ENCODE measurements around the gene SERPINB5.

Gene SERPINB5

DNA sequence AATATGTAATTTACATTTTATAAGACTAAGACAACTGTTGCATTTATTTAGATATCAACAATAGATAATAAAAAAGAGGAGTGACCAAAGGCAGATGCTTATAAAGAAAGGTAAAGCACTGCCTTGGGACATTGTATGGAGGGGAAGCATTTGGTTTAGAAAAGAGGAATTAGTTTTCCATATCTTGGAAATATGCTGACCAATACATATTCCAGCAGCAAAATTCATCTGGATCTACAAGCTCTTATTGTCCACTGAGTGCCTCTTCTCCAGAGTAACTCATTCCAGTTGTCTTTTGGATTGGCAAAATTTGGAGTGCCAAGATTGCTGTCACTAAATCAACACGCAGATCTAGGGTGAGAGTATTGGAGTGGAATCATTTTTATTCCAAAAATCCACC, 45.6 kb upstream of the SERPINB5 start:
- Histone ChIP-seq H3K79me2 (ENCODE audit: insufficient read depth, low read length) (no peaks in the 10 kb centered on the region), H3K9ac (ENCODE audit: low read length) (no peak overlapping the region), H3K36me3 (ENCODE audit: low read length) (no peaks in the 10 kb centered on the region), H3K4me2 (ENCODE audit: low read depth, low read length, poor library complexity, severe bottlenecking) (no peak overlapping the region), H3K4me3 (ENCODE audit: insufficient read depth, low read length, poor library complexity, severe bottlenecking) (no peak overlapping the region), H3K27me3 (ENCODE audit: low read length) (no peaks in the 10 kb centered on the region), H4K20me1 (ENCODE audit: low read depth, low read length) (no peaks in the 10 kb centered on the region), H3F3A (ENCODE audit: insufficient read depth) (no peaks in the 10 kb centered on the region), H2AFZ (ENCODE audit: low read depth, low read length, severe bottlenecking) (no peak overlapping the region), H3K9me2 (replicated peaks; ENCODE audit: insufficient read depth, low read length) (no peaks in the 10 kb centered on the region), H3K9me3 (ENCODE audit: insufficient read depth, low read length) (no peaks in the 10 kb centered on the region), H3K27ac (ENCODE audit: low read depth, low read length) (no peak overlapping the region)
- TF ChIP-seq EZH2phosphoT487 (conservative IDR thresholded peaks at IDR 0.05; ENCODE audit: low read length): no peak
- TF ChIP-seq, protein P1, sequence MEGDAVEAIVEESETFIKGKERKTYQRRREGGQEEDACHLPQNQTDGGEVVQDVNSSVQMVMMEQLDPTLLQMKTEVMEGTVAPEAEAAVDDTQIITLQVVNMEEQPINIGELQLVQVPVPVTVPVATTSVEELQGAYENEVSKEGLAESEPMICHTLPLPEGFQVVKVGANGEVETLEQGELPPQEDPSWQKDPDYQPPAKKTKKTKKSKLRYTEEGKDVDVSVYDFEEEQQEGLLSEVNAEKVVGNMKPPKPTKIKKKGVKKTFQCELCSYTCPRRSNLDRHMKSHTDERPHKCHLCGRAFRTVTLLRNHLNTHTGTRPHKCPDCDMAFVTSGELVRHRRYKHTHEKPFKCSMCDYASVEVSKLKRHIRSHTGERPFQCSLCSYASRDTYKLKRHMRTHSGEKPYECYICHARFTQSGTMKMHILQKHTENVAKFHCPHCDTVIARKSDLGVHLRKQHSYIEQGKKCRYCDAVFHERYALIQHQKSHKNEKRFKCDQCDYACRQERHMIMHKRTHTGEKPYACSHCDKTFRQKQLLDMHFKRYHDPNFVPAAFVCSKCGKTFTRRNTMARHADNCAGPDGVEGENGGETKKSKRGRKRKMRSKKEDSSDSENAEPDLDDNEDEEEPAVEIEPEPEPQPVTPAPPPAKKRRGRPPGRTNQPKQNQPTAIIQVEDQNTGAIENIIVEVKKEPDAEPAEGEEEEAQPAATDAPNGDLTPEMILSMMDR (IDR thresholded peaks at IDR 0.05; ENCODE audit: insufficient read depth, low read length, poor library complexity, severe bottlenecking): no peak

- Histone ChIP-seq H3K79me2 (ENCODE audit: insufficient read depth, low read length) (no peaks in the 10 kb centered on the region), H4K20me1 (ENCODE audit: low read depth, low read length) (no peaks in the 10 kb centered on the region), H3F3A (ENCODE audit: insufficient read depth) (no peaks in the 10 kb centered on the region), H3K36me3 (ENCODE audit: low read length) (no peaks in the 10 kb centered on the region), H2AFZ (ENCODE audit: low read depth, low read length, severe bottlenecking) (no peak overlapping the region), H3K27me3 (ENCODE audit: low read length) (no peaks in the 10 kb centered on the region), H3K9me3 (ENCODE audit: insufficient read depth, low read length) (no peaks in the 10 kb centered on the region), H3K9ac (ENCODE audit: low read length) (no peak overlapping the region), H3K4me3 (ENCODE audit: insufficient read depth, low read length, poor library complexity, severe bottlenecking) (no peak overlapping the region), H3K9me2 (replicated peaks; ENCODE audit: insufficient read depth, low read length) (no peaks in the 10 kb centered on the region), H3K4me2 (ENCODE audit: low read depth, low read length, poor library complexity, severe bottlenecking) (no peak overlapping the region), H3K27ac (ENCODE audit: low read depth, low read length) (no peak overlapping the region)
- TF ChIP-seq, protein P1 (IDR thresholded peaks at IDR 0.05; ENCODE audit: insufficient read depth, low read length, poor library complexity, severe bottlenecking): no peak
- TF ChIP-seq EZH2phosphoT487 (conservative IDR thresholded peaks at IDR 0.05; ENCODE audit: low read length): no peak
Measured at GRCh38 chr18:63433334-63433866, 43.4 kb upstream of the SERPINB5 start.

DNA sequence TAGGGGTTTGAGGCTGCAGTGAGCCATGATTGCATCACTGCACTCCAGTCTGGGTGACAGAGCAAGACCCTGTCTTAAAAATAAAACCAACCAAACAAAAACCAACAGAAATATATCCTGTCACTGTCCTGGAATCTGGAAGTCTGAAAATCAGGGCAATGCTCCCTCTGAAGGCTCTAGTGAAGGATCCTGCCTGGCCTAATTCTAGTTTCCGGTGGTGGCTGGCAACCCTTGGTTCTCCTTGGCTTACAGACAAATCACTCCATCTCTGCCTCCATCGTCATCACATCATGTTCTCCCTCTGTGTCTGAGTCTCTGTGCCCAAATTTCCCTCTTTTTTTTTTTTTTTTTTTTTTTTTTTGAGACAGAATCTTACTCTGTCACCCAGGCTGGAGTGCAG, 38.6 kb upstream of the SERPINB5 start:
- no peak overlapping the region for H2AFZ ChIP-seq (ENCODE audit: low read depth, low read length, severe bottlenecking)
- no peaks in the 10 kb centered on the region for H3K79me2 ChIP-seq (ENCODE audit: insufficient read depth, low read length)
- H3K36me3 ChIP-seq (ENCODE audit: low read length): no peaks in the 10 kb centered on the region
- no peak overlapping the region for H3K4me2 ChIP-seq (ENCODE audit: low read depth, low read length, poor library complexity, severe bottlenecking)
- TF ChIP-seq, protein P1 (IDR thresholded peaks at IDR 0.05; ENCODE audit: insufficient read depth, low read length, poor library complexity, severe bottlenecking): no peak
- no peak for TF ChIP-seq EZH2phosphoT487 (conservative IDR thresholded peaks at IDR 0.05; ENCODE audit: low read length)
- H3K9me2 ChIP-seq (replicated peaks; ENCODE audit: insufficient read depth, low read length): no peaks in the 10 kb centered on the region
- no peaks in the 10 kb centered on the region for H3F3A ChIP-seq (ENCODE audit: insufficient read depth)
- H3K9ac ChIP-seq (ENCODE audit: low read length): no peak overlapping the region
- H3K27ac ChIP-seq (ENCODE audit: low read depth, low read length): no peak overlapping the region
- no peaks in the 10 kb centered on the region for H3K9me3 ChIP-seq (ENCODE audit: insufficient read depth, low read length)
- H3K27me3 ChIP-seq (ENCODE audit: low read length): no peaks in the 10 kb centered on the region
- H4K20me1 ChIP-seq (ENCODE audit: low read depth, low read length): no peaks in the 10 kb centered on the region
- H3K4me3 ChIP-seq (ENCODE audit: insufficient read depth, low read length, poor library complexity, severe bottlenecking): no peak overlapping the region

Measured in SU-DHL-6 (cell line).